HepG2 (cell line): ENCODE data around the gene STEAP3. TPM values are rescaled to one million over a fixed set of nuclear protein-coding genes. Genes with fewer than 3 reads are reported as not detected.

Source experiments
- BCL6 ChIP-seq: IDR thresholded peaks from 2 replicates; pipeline ENCODE4 v1.6.1; 2016; ENCODE audit warnings: missing genetic modification reagents, missing compliant biosample characterization
- FLYWCH1 ChIP-seq: sonication (generic); formaldehyde crosslinking; IDR thresholded peaks from 2 replicates; pipeline ENCODE4 v1.8.1; 2023; ENCODE audit warnings: mild to moderate bottlenecking, missing genetic modification reagents
- GTF2F1 ChIP-seq: fragments of 150-350 bp; IDR thresholded peaks from 2 replicates; pipeline ENCODE4 v1.6.1; 2014; ENCODE audit warnings: low read length
- GZF1 ChIP-seq: sonication (generic); formaldehyde crosslinking; IDR thresholded peaks from 2 replicates; pipeline ENCODE4 v1.5.1; 2020; ENCODE audit warnings: mild to moderate bottlenecking, missing genetic modification reagents
- HNRNPK ChIP-seq: fragments of 200-400 bp; formaldehyde crosslinking; IDR thresholded peaks from 2 replicates; pipeline ENCODE4 v1.6.1; 2018; ENCODE audit warnings: low read length, low read depth, moderate library complexity, mild to moderate bottlenecking; ENCODE audit not compliant: poor library complexity, severe bottlenecking
- JUNB ChIP-seq: sonication (generic); formaldehyde crosslinking; IDR thresholded peaks from 2 replicates; pipeline ENCODE4 v1.8.0; 2022; ENCODE audit warnings: missing genetic modification reagents, mild to moderate bottlenecking, borderline replicate concordance
- KDM4B ChIP-seq: sonication (generic); formaldehyde crosslinking; IDR thresholded peaks from 2 replicates; pipeline ENCODE4 v1.4.0; 2020; ENCODE audit warnings: missing genetic modification reagents
- MAFG ChIP-seq: sonication (generic); formaldehyde crosslinking; IDR thresholded peaks from 2 replicates; pipeline ENCODE4 v1.5.1; 2020; ENCODE audit warnings: mild to moderate bottlenecking, missing genetic modification reagents
- MIER3 ChIP-seq: IDR thresholded peaks from 2 replicates; pipeline ENCODE4 v1.6.1; 2016; ENCODE audit warnings: missing compliant biosample characterization, borderline replicate concordance
- NR2F2 ChIP-seq: IDR thresholded peaks from 2 replicates; pipeline ENCODE4 v1.6.1; 2012; ENCODE audit warnings: low read depth, inconsistent platforms, borderline replicate concordance
- PRMT3 ChIP-seq: sonication (generic); formaldehyde crosslinking; IDR thresholded peaks from 2 replicates; pipeline ENCODE4 v1.8.1; 2022; ENCODE audit warnings: low read depth, mild to moderate bottlenecking, moderate library complexity, missing genetic modification reagents, borderline replicate concordance
- RFXANK ChIP-seq: IDR thresholded peaks from 2 replicates; pipeline ENCODE4 v1.6.1; 2016
- SMARCC2 ChIP-seq: fragments of 450-650 bp; IDR thresholded peaks from 2 replicates; pipeline ENCODE4 v1.6.1; 2017; ENCODE audit warnings: antibody characterized with exemption, mild to moderate bottlenecking
- TFE3 ChIP-seq: IDR thresholded peaks from 2 replicates; pipeline ENCODE4 v1.6.1; 2016
- USF2 ChIP-seq, 2 experiments: sonication (generic) in 1 of 2; formaldehyde crosslinking in 1 of 2; IDR thresholded peaks; 2 replicates each; pipeline versions ENCODE4 v1.5.1 to v1.6.1; 2011 to 2020; ENCODE audit warnings: borderline replicate concordance in 1 of 2, low read depth in 1 of 2, low read length in 1 of 2, mild to moderate bottlenecking in 1 of 2, missing genetic modification reagents in 1 of 2, moderate library complexity in 1 of 2
- ZBTB7A ChIP-seq: sonication (generic); formaldehyde crosslinking; IDR thresholded peaks from 2 replicates; pipeline ENCODE4 v1.8.0; 2022; ENCODE audit warnings: mild to moderate bottlenecking, missing genetic modification reagents
- ZMAT5 ChIP-seq: sonication (generic); formaldehyde crosslinking; IDR thresholded peaks from 2 replicates; pipeline ENCODE4 v1.5.0; 2020; ENCODE audit warnings: mild to moderate bottlenecking, low read depth, missing genetic modification reagents, borderline replicate concordance
- ZNF547 ChIP-seq: sonication (generic); formaldehyde crosslinking; IDR thresholded peaks from 2 replicates; pipeline ENCODE4 v1.5.1; 2020; ENCODE audit warnings: mild to moderate bottlenecking, missing genetic modification reagents
- ZNF550 ChIP-seq: sonication (generic); formaldehyde crosslinking; IDR thresholded peaks from 2 replicates; pipeline ENCODE4 v1.4.0; 2020; ENCODE audit warnings: mild to moderate bottlenecking, missing genetic modification reagents, borderline replicate concordance
- ZNF558 ChIP-seq: sonication (generic); formaldehyde crosslinking; IDR thresholded peaks from 2 replicates; pipeline ENCODE4 v1.9.0; 2022; ENCODE audit warnings: mild to moderate bottlenecking, missing genetic modification reagents, borderline replicate concordance
- ZNF562 ChIP-seq: sonication (generic); formaldehyde crosslinking; IDR thresholded peaks from 2 replicates; pipeline ENCODE4 v1.8.0; 2022; ENCODE audit warnings: missing genetic modification reagents, borderline replicate concordance
- ZNF703 ChIP-seq: sonication (generic); formaldehyde crosslinking; IDR thresholded peaks from 2 replicates; pipeline ENCODE4 v1.5.1; 2020; ENCODE audit warnings: missing genetic modification reagents, mild to moderate bottlenecking, moderate library complexity, borderline replicate concordance
- ZNF772 ChIP-seq: sonication (generic); formaldehyde crosslinking; IDR thresholded peaks from 2 replicates; pipeline ENCODE4 v1.5.0; 2020; ENCODE audit warnings: mild to moderate bottlenecking, missing genetic modification reagents
- ZNF782 ChIP-seq: sonication (generic); formaldehyde crosslinking; IDR thresholded peaks from 2 replicates; pipeline ENCODE4 v1.4.0; 2020; ENCODE audit warnings: missing genetic modification reagents, mild to moderate bottlenecking, borderline replicate concordance
- ZNF891 ChIP-seq: sonication (generic); formaldehyde crosslinking; IDR thresholded peaks from 2 replicates; pipeline ENCODE4 v1.5.0; 2020; ENCODE audit warnings: mild to moderate bottlenecking, missing genetic modification reagents
- polyA plus RNA-seq, 8 experiments: library from polyadenylated mRNA; depleted of rRNA in 3 of 8; stranded (reverse) in 7 of 8; unstranded in 1 of 8; fragments of >200 nt; fragmentation: Illumina TruSeq in 4 of 8; extraction: Trizol in 4 of 8; gene quantifications; 2 replicates each; pipeline versions ENCODE4 v1.2.1 to v1.2.3, GENCODE V29; 2011 to 2016; ENCODE audit warnings: low read depth in 4 of 8, missing spikeins in 1 of 8, mixed read lengths in 1 of 8; ENCODE audit not compliant: insufficient read depth in 1 of 8
- total RNA-seq, 5 experiments: library from RNA; depleted of rRNA; stranded (reverse); fragments of >200 nt; fragmentation: Illumina TruSeq; extraction: Trizol; gene quantifications; 2 replicates each; pipeline ENCODE4 v1.2.3, GENCODE V29; 2016; ENCODE audit warnings: low read depth in 1 of 5

The STEAP3 gene
- total and polyA plus RNA-seq, 2 of the 13 experiments (the other 11 are each of a cell fraction or from before 2014, with no cell fraction given), result 7.3 to 21.1 TPM

- no peak for TF ChIP-seq TFE3 (CRISPR knock-in tag)
- no peak for TF ChIP-seq SMARCC2
- no peak for TF ChIP-seq MIER3 (CRISPR knock-in tag)
- no peak for TF ChIP-seq JUNB
- no peak for TF ChIP-seq ZNF562 (CRISPR knock-in tag)
- TF ChIP-seq RFXANK (CRISPR knock-in tag), result no peak
- TF ChIP-seq BCL6 (CRISPR knock-in tag), result no peak; the same call in 1 of the 2 replicates
- TF ChIP-seq ZNF891 (CRISPR knock-in tag), result peak; percentile 79; the same call in 1 of the 2 replicates
- TF ChIP-seq ZNF547, result peak; percentile 35; the same call in 1 of the 2 replicates
- TF ChIP-seq HNRNPK, result no peak
- TF ChIP-seq MAFG, result no peak
- no peak; the same call in 1 of the 2 replicates for TF ChIP-seq ZNF550 (CRISPR knock-in tag)
- TF ChIP-seq ZNF772 (CRISPR knock-in tag), result peak; percentile 24; the same call in 1 of the 2 replicates
- TF ChIP-seq ZBTB7A, result 0 out of 2 replicates have a peak, but pooled peaks have one; percentile 21
- TF ChIP-seq FLYWCH1 (CRISPR knock-in tag), result no peak
- no peak for TF ChIP-seq ZMAT5 (CRISPR knock-in tag)
- TF ChIP-seq ZNF703, result peak; percentile 61; the same call in 1 of the 2 replicates
- peak; percentile 74; the same call in 1 of the 2 replicates for TF ChIP-seq ZNF558 (CRISPR knock-in tag)
- TF ChIP-seq GTF2F1, result no peak
- TF ChIP-seq USF2 (IDR thresholded peaks at IDR 0.05; ENCODE audit: low read depth, low read length), result no peak
- no peak for TF ChIP-seq USF2 (CRISPR knock-in tag; IDR thresholded peaks at IDR 0.05; ENCODE audit: borderline replicate concordance)
- no peak for TF ChIP-seq KDM4B
- no peak for TF ChIP-seq PRMT3 (CRISPR knock-in tag)
- TF ChIP-seq GZF1 (CRISPR knock-in tag), result no peak
- no peak; the same call in 1 of the 2 replicates for TF ChIP-seq ZNF782 (CRISPR knock-in tag)
- TF ChIP-seq NR2F2, result no peak
These were observed at the start of gene STEAP3 (continued) for GRCh38 chr2:119223521-119224390.
